22Rv1 (cell line): ENCODE results near the gene ITM2C.

Source experiments
- H3K27ac ChIP-seq: fragments of 450-650 bp; 2 replicates; pipeline ENCODE4 v1.5.1; 2017
- CTCF ChIP-seq: fragments of 450-650 bp; IDR thresholded peaks from 2 replicates; pipeline ENCODE4 v1.5.1; 2017; ENCODE audit warnings: mild to moderate bottlenecking
- ZFX ChIP-seq: fragments of 450-650 bp; IDR thresholded peaks from 2 replicates; pipeline ENCODE4 v1.6.1; 2017; ENCODE audit warnings: antibody characterized with exemption, borderline replicate concordance

ITM2C gene

GRCh38 chr2:230890646-230891045 lies 25.9 kb downstream of the ITM2C start:
- TF ChIP-seq CTCF (no peak), ZFX (no peak)
- H3K27ac ChIP-seq, result no peak overlapping the region

- no peak overlapping the region for H3K27ac ChIP-seq
- TF ChIP-seq CTCF (no peak), ZFX (no peak)
These were observed 26.3 kb downstream of the ITM2C start for GRCh38 chr2:230891064-230891463.

- H3K27ac ChIP-seq, result no peak overlapping the region
- TF ChIP-seq CTCF (no peak), ZFX (no peak)
These were observed 26.8 kb downstream of the ITM2C start for GRCh38 chr2:230891509-230891908.

- no peak overlapping the region for H3K27ac ChIP-seq
- TF ChIP-seq ZFX (no peak), CTCF (no peak)
These were observed 28.6 kb downstream of the ITM2C start for GRCh38 chr2:230893338-230893737.

GRCh38 chr2:230893841-230894781 lies 29.4 kb downstream of the ITM2C start:
- no peak overlapping the region for H3K27ac ChIP-seq
- TF ChIP-seq ZFX (no peak), CTCF (no peak)

GRCh38 chr2:230895536-230896345 lies 31.0 kb downstream of the ITM2C start:
- no peak overlapping the region for H3K27ac ChIP-seq
- TF ChIP-seq ZFX, result no peak
- TF ChIP-seq CTCF, result no peak
